ENCODE measurements around the gene SYCN.

The SYCN gene

GRCh38 chr19:39181500-39182173 lies 22.4 kb downstream of the SYCN start:
- no peak for TF ChIP-seq CTCF (IDR thresholded peaks at IDR 0.05; ENCODE audit: low read depth, low read length, missing control alignments)
- H3K4me3 ChIP-seq (replicated peaks; ENCODE audit: low read depth, low read length), result no peak overlapping the region
- DNase-seq (ENCODE audit: extremely low read depth, low read depth), result no peak

GRCh38 chr19:39180749-39181148 lies 23.3 kb downstream of the SYCN start:
- no peak for DNase-seq (ENCODE audit: extremely low read depth, low read depth)
- H3K4me3 ChIP-seq (replicated peaks; ENCODE audit: low read depth, low read length), result no peak overlapping the region
- TF ChIP-seq CTCF (IDR thresholded peaks at IDR 0.05; ENCODE audit: low read depth, low read length, missing control alignments), result no peak

GRCh38 chr19:39179754-39180153 lies 24.3 kb downstream of the SYCN start:
- no peak for TF ChIP-seq CTCF (IDR thresholded peaks at IDR 0.05; ENCODE audit: low read depth, low read length, missing control alignments)
- no peak overlapping the region for H3K4me3 ChIP-seq (replicated peaks; ENCODE audit: low read depth, low read length)
- DNase-seq (ENCODE audit: extremely low read depth, low read depth), result no peak

- TF ChIP-seq CTCF (IDR thresholded peaks at IDR 0.05; ENCODE audit: low read depth, low read length, missing control alignments), result no peak
Measured at GRCh38 chr19:39178296-39179006, 25.6 kb downstream of the SYCN start.

GRCh38 chr19:39177736-39178135 lies 26.3 kb downstream of the SYCN start:
- no peak for TF ChIP-seq CTCF (IDR thresholded peaks at IDR 0.05; ENCODE audit: low read depth, low read length, missing control alignments)
- DNase-seq (ENCODE audit: extremely low read depth, low read depth), result no peak
- H3K4me3 ChIP-seq (replicated peaks; ENCODE audit: low read depth, low read length), result no peak overlapping the region

More at GRCh38 chr19:39178296-39179006, 25.6 kb downstream of the SYCN start:
- DNase-seq (ENCODE audit: extremely low read depth, low read depth), result no peak
- H3K4me3 ChIP-seq (replicated peaks; ENCODE audit: low read depth, low read length), result no peak overlapping the region

GRCh38 chr19:39177110-39177699 lies 26.9 kb downstream of the SYCN start:
- H3K4me3 ChIP-seq (replicated peaks; ENCODE audit: low read depth, low read length), result no peak overlapping the region
- no peak for DNase-seq (ENCODE audit: extremely low read depth, low read depth)
- TF ChIP-seq CTCF (IDR thresholded peaks at IDR 0.05; ENCODE audit: low read depth, low read length, missing control alignments), result no peak
